ENCODE data around the gene MRPS30. TPM values are rescaled to one million over a fixed set of nuclear protein-coding genes. Genes with fewer than 3 reads are reported as not detected.
"Not testable (repeated sequence)": the region's sequence is repeated elsewhere in the genome, so short reads cannot be mapped to it uniquely, and the experiment has no call there.

The MRPS30 gene
- total RNA-seq, 1 experiment from 2014 or later = 63.9 TPM

GRCh38 chr5:44783634-44784315 lies 25.0 kb upstream of the MRPS30 start:
- H2AFZ ChIP-seq (ENCODE audit: low read length) = no peak overlapping the region
- no peaks in the 10 kb centered on the region for H4K20me1 ChIP-seq (ENCODE audit: insufficient read depth, low read depth, low read length)
- H3K79me2 ChIP-seq (ENCODE audit: low read length) = peaks cover 58% of the 10 kb centered on the region
- no peak overlapping the region for H3K4me2 ChIP-seq (ENCODE audit: low read depth, low read length, poor library complexity, severe bottlenecking)
- peaks cover 11% of the 10 kb centered on the region for H3K36me3 ChIP-seq (ENCODE audit: insufficient read depth, low read length)
- H3K9me3 ChIP-seq (ENCODE audit: low read length) = peaks cover 12% of the 10 kb centered on the region
- no peaks in the 10 kb centered on the region for H3K27me3 ChIP-seq (ENCODE audit: low read length)
- no peak overlapping the region for H3K27ac ChIP-seq (ENCODE audit: low read length)
- no peaks in the 10 kb centered on the region for H3K9me2 ChIP-seq (replicated peaks; ENCODE audit: insufficient read depth, low read length)
- no peak overlapping the region for H3K4me3 ChIP-seq (ENCODE audit: low read length)
- no peaks in the 10 kb centered on the region for H3K4me1 ChIP-seq (ENCODE audit: low read length)
- no peak for DNase-seq
- H3K9ac ChIP-seq (ENCODE audit: low read length) = no peak overlapping the region

- Histone ChIP-seq H3K4me1 (ENCODE audit: low read length) (no peaks in the 10 kb centered on the region), H3K79me2 (ENCODE audit: low read length) (peaks cover 45% of the 10 kb centered on the region), H3K4me3 (ENCODE audit: low read length) (no peak overlapping the region), H3K27ac (ENCODE audit: low read length) (no peak overlapping the region), H3K9me3 (ENCODE audit: low read length) (peaks cover 12% of the 10 kb centered on the region), H3K36me3 (ENCODE audit: insufficient read depth, low read length) (peaks cover 14% of the 10 kb centered on the region), H4K20me1 (ENCODE audit: insufficient read depth, low read depth, low read length) (no peaks in the 10 kb centered on the region), H3K9me2 (replicated peaks; ENCODE audit: insufficient read depth, low read length) (no peaks in the 10 kb centered on the region), H3K9ac (ENCODE audit: low read length) (no peak overlapping the region), H3K27me3 (ENCODE audit: low read length) (no peaks in the 10 kb centered on the region), H3K4me2 (ENCODE audit: low read depth, low read length, poor library complexity, severe bottlenecking) (no peak overlapping the region), H2AFZ (ENCODE audit: low read length) (no peak overlapping the region)
- DNase-seq = no peak
These were observed 21.0 kb upstream of the MRPS30 start for GRCh38 chr5:44787731-44788130.

- H3K36me3 ChIP-seq (ENCODE audit: insufficient read depth, low read length) = peaks cover 26% of the 10 kb centered on the region
- not testable (repeated sequence) for DNase-seq; H4K20me1 ChIP-seq (ENCODE audit: insufficient read depth, low read depth, low read length); H3K27me3 ChIP-seq (ENCODE audit: low read length); H3K4me3 ChIP-seq (ENCODE audit: low read length); H3K4me2 ChIP-seq (ENCODE audit: low read depth, low read length, poor library complexity, severe bottlenecking); H2AFZ ChIP-seq (ENCODE audit: low read length); H3K9me2 ChIP-seq (replicated peaks; ENCODE audit: insufficient read depth, low read length); H3K27ac ChIP-seq (ENCODE audit: low read length); H3K4me1 ChIP-seq (ENCODE audit: low read length); H3K9ac ChIP-seq (ENCODE audit: low read length)
- H3K9me3 ChIP-seq (ENCODE audit: low read length) = peaks cover 18% of the 10 kb centered on the region
- peaks cover 46% of the 10 kb centered on the region for H3K79me2 ChIP-seq (ENCODE audit: low read length)
These were observed 19.3 kb upstream of the MRPS30 start for GRCh38 chr5:44789372-44789995.

- not testable (repeated sequence) for H3K4me2 ChIP-seq (ENCODE audit: low read depth, low read length, poor library complexity, severe bottlenecking); H3K27ac ChIP-seq (ENCODE audit: low read length); H3K9me2 ChIP-seq (replicated peaks; ENCODE audit: insufficient read depth, low read length); H3K9ac ChIP-seq (ENCODE audit: low read length); H4K20me1 ChIP-seq (ENCODE audit: insufficient read depth, low read depth, low read length); H3K4me1 ChIP-seq (ENCODE audit: low read length); H2AFZ ChIP-seq (ENCODE audit: low read length); H3K4me3 ChIP-seq (ENCODE audit: low read length); H3K27me3 ChIP-seq (ENCODE audit: low read length); DNase-seq
- Histone ChIP-seq H3K9me3 (ENCODE audit: low read length) (peaks cover 26% of the 10 kb centered on the region), H3K79me2 (ENCODE audit: low read length) (peaks cover 52% of the 10 kb centered on the region), H3K36me3 (ENCODE audit: insufficient read depth, low read length) (peaks cover 15% of the 10 kb centered on the region)
These were observed 16.6 kb upstream of the MRPS30 start for GRCh38 chr5:44792031-44792673.

GRCh38 chr5:44794371-44794770 lies 14.4 kb upstream of the MRPS30 start:
- Histone ChIP-seq H3K9me2 (replicated peaks; ENCODE audit: insufficient read depth, low read length) (no peaks in the 10 kb centered on the region), H3K79me2 (ENCODE audit: low read length) (peaks cover 62% of the 10 kb centered on the region), H4K20me1 (ENCODE audit: insufficient read depth, low read depth, low read length) (no peaks in the 10 kb centered on the region), H3K4me3 (ENCODE audit: low read length) (no peak overlapping the region), H3K9ac (ENCODE audit: low read length) (no peak overlapping the region), H2AFZ (ENCODE audit: low read length) (no peak overlapping the region), H3K36me3 (ENCODE audit: insufficient read depth, low read length) (peaks cover 15% of the 10 kb centered on the region), H3K27ac (ENCODE audit: low read length) (no peak overlapping the region), H3K27me3 (ENCODE audit: low read length) (no peaks in the 10 kb centered on the region), H3K4me2 (ENCODE audit: low read depth, low read length, poor library complexity, severe bottlenecking) (no peak overlapping the region), H3K4me1 (ENCODE audit: low read length) (no peaks in the 10 kb centered on the region), H3K9me3 (ENCODE audit: low read length) (peaks cover 32% of the 10 kb centered on the region)
- no peak for DNase-seq

GRCh38 chr5:44795496-44795895 lies 13.3 kb upstream of the MRPS30 start:
- no peaks in the 10 kb centered on the region for H3K9me2 ChIP-seq (replicated peaks; ENCODE audit: insufficient read depth, low read length)
- H3K27ac ChIP-seq (ENCODE audit: low read length) = no peak overlapping the region
- H3K36me3 ChIP-seq (ENCODE audit: insufficient read depth, low read length) = peaks cover 15% of the 10 kb centered on the region
- H3K4me2 ChIP-seq (ENCODE audit: low read depth, low read length, poor library complexity, severe bottlenecking) = no peak overlapping the region
- peaks cover 69% of the 10 kb centered on the region for H3K79me2 ChIP-seq (ENCODE audit: low read length)
- H3K4me1 ChIP-seq (ENCODE audit: low read length) = no peaks in the 10 kb centered on the region
- H4K20me1 ChIP-seq (ENCODE audit: insufficient read depth, low read depth, low read length) = no peaks in the 10 kb centered on the region
- no peak overlapping the region for H3K9ac ChIP-seq (ENCODE audit: low read length)
- H3K27me3 ChIP-seq (ENCODE audit: low read length) = no peaks in the 10 kb centered on the region
- H3K4me3 ChIP-seq (ENCODE audit: low read length) = no peak overlapping the region
- H2AFZ ChIP-seq (ENCODE audit: low read length) = no peak overlapping the region
- DNase-seq = no peak
- H3K9me3 ChIP-seq (ENCODE audit: low read length) = peaks cover 32% of the 10 kb centered on the region

GRCh38 chr5:44797841-44798240 lies 10.9 kb upstream of the MRPS30 start:
- no peaks in the 10 kb centered on the region for H3K27me3 ChIP-seq (ENCODE audit: low read length)
- no peak overlapping the region for H3K4me3 ChIP-seq (ENCODE audit: low read length)
- H3K27ac ChIP-seq (ENCODE audit: low read length) = no peak overlapping the region
- H2AFZ ChIP-seq (ENCODE audit: low read length) = no peak overlapping the region
- H3K79me2 ChIP-seq (ENCODE audit: low read length) = peaks cover 87% of the 10 kb centered on the region
- H4K20me1 ChIP-seq (ENCODE audit: insufficient read depth, low read depth, low read length) = no peaks in the 10 kb centered on the region
- H3K9me3 ChIP-seq (ENCODE audit: low read length) = peaks cover 32% of the 10 kb centered on the region
- no peaks in the 10 kb centered on the region for H3K4me1 ChIP-seq (ENCODE audit: low read length)
- no peaks in the 10 kb centered on the region for H3K9me2 ChIP-seq (replicated peaks; ENCODE audit: insufficient read depth, low read length)
- H3K4me2 ChIP-seq (ENCODE audit: low read depth, low read length, poor library complexity, severe bottlenecking) = no peak overlapping the region
- peaks cover 12% of the 10 kb centered on the region for H3K36me3 ChIP-seq (ENCODE audit: insufficient read depth, low read length)
- no peak overlapping the region for H3K9ac ChIP-seq (ENCODE audit: low read length)
- no peak for DNase-seq

GRCh38 chr5:44801992-44802391 lies 6.8 kb upstream of the MRPS30 start:
- Histone ChIP-seq H3K9me3 (ENCODE audit: low read length) (peaks cover 13% of the 10 kb centered on the region), H3K27me3 (ENCODE audit: low read length) (no peaks in the 10 kb centered on the region), H3K27ac (ENCODE audit: low read length) (no peak overlapping the region), H3K9ac (ENCODE audit: low read length) (no peak overlapping the region), H3K9me2 (replicated peaks; ENCODE audit: insufficient read depth, low read length) (no peaks in the 10 kb centered on the region), H2AFZ (ENCODE audit: low read length) (no peak overlapping the region), H3K36me3 (ENCODE audit: insufficient read depth, low read length) (0 out of 2 replicates have a peak, but pooled peaks cover 4% of the 10 kb centered on the region), H3K4me2 (ENCODE audit: low read depth, low read length, poor library complexity, severe bottlenecking) (no peak overlapping the region), H4K20me1 (ENCODE audit: insufficient read depth, low read depth, low read length) (no peaks in the 10 kb centered on the region), H3K4me1 (ENCODE audit: low read length) (peaks cover 15% of the 10 kb centered on the region), H3K4me3 (ENCODE audit: low read length) (no peak overlapping the region), H3K79me2 (ENCODE audit: low read length) (peaks cover 95% of the 10 kb centered on the region)
- DNase-seq = no peak
